WTC11 (cell line): Measurements from ENCODE around the gene KLHDC9.

Source experiments
- ATF1 ChIP-seq: sonication (generic); formaldehyde crosslinking; IDR thresholded peaks from 2 replicates; pipeline ENCODE4 v1.8.1; 2023; ENCODE audit warnings: mild to moderate bottlenecking, moderate library complexity, missing genetic modification reagents
- CBFB ChIP-seq: sonication (generic); formaldehyde crosslinking; IDR thresholded peaks from 2 replicates; pipeline ENCODE4 v1.8.1; 2022; ENCODE audit warnings: mild to moderate bottlenecking, low read depth, missing genetic modification reagents
- FOXK1 ChIP-seq: sonication (generic); formaldehyde crosslinking; IDR thresholded peaks from 2 replicates; pipeline ENCODE4 v1.8.0; 2022; ENCODE audit warnings: mild to moderate bottlenecking, moderate library complexity, missing genetic modification reagents
- JUN ChIP-seq: sonication (generic); formaldehyde crosslinking; IDR thresholded peaks from 2 replicates; pipeline ENCODE4 v1.8.0; 2023; ENCODE audit warnings: mild to moderate bottlenecking, missing genetic modification reagents
- USF2 ChIP-seq: sonication (generic); formaldehyde crosslinking; IDR thresholded peaks from 2 replicates; pipeline ENCODE4 v1.8.1; 2023; ENCODE audit warnings: mild to moderate bottlenecking, missing genetic modification reagents, moderate library complexity
- ZNF121 ChIP-seq: sonication (generic); formaldehyde crosslinking; IDR thresholded peaks from 2 replicates; pipeline ENCODE4 v1.8.0; 2023; ENCODE audit warnings: missing genetic modification reagents
- TF ChIP-seq, protein P1 (sequence below): fragments of 200-600 bp; IDR thresholded peaks from 2 replicates; pipeline ENCODE4 v1.8.0; 2022; ENCODE audit warnings: antibody characterized with exemption
- TF ChIP-seq, protein P2 (sequence below): sonication (generic); formaldehyde crosslinking; IDR thresholded peaks from 2 replicates; pipeline ENCODE4 v1.8.0; 2022; ENCODE audit warnings: mild to moderate bottlenecking, missing genetic modification reagents
- TF ChIP-seq, protein P3 (sequence below): sonication (generic); formaldehyde crosslinking; IDR thresholded peaks from 2 replicates; pipeline ENCODE4 v1.8.1; 2023; ENCODE audit warnings: mild to moderate bottlenecking, missing genetic modification reagents, moderate library complexity
- TF ChIP-seq, protein P4 (sequence below): sonication (generic); formaldehyde crosslinking; conservative IDR thresholded peaks from 2 replicates; pipeline ENCODE4 v1.8.1; 2023; ENCODE audit warnings: mild to moderate bottlenecking, low read depth, missing genetic modification reagents, moderate library complexity

- TF ChIP-seq, protein P1, sequence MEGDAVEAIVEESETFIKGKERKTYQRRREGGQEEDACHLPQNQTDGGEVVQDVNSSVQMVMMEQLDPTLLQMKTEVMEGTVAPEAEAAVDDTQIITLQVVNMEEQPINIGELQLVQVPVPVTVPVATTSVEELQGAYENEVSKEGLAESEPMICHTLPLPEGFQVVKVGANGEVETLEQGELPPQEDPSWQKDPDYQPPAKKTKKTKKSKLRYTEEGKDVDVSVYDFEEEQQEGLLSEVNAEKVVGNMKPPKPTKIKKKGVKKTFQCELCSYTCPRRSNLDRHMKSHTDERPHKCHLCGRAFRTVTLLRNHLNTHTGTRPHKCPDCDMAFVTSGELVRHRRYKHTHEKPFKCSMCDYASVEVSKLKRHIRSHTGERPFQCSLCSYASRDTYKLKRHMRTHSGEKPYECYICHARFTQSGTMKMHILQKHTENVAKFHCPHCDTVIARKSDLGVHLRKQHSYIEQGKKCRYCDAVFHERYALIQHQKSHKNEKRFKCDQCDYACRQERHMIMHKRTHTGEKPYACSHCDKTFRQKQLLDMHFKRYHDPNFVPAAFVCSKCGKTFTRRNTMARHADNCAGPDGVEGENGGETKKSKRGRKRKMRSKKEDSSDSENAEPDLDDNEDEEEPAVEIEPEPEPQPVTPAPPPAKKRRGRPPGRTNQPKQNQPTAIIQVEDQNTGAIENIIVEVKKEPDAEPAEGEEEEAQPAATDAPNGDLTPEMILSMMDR, result no peak
- TF ChIP-seq, protein P2, sequence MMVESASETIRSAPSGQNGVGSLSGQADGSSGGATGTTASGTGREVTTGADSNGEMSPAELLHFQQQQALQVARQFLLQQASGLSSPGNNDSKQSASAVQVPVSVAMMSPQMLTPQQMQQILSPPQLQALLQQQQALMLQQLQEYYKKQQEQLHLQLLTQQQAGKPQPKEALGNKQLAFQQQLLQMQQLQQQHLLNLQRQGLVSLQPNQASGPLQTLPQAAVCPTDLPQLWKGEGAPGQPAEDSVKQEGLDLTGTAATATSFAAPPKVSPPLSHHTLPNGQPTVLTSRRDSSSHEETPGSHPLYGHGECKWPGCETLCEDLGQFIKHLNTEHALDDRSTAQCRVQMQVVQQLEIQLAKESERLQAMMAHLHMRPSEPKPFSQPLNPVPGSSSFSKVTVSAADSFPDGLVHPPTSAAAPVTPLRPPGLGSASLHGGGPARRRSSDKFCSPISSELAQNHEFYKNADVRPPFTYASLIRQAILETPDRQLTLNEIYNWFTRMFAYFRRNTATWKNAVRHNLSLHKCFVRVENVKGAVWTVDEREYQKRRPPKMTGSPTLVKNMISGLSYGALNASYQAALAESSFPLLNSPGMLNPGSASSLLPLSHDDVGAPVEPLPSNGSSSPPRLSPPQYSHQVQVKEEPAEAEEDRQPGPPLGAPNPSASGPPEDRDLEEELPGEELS (CRISPR knock-in tag), result no peak
- TF ChIP-seq USF2 (no peak), FOXK1 (no peak), CBFB (no peak), JUN (CRISPR knock-in tag) (no peak), ZNF121 (no peak), ATF1 (CRISPR knock-in tag) (no peak)
- TF ChIP-seq, protein P3, sequence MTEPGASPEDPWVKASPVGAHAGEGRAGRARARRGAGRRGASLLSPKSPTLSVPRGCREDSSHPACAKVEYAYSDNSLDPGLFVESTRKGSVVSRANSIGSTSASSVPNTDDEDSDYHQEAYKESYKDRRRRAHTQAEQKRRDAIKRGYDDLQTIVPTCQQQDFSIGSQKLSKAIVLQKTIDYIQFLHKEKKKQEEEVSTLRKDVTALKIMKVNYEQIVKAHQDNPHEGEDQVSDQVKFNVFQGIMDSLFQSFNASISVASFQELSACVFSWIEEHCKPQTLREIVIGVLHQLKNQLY (CRISPR knock-in tag), result no peak
- TF ChIP-seq, protein P4, sequence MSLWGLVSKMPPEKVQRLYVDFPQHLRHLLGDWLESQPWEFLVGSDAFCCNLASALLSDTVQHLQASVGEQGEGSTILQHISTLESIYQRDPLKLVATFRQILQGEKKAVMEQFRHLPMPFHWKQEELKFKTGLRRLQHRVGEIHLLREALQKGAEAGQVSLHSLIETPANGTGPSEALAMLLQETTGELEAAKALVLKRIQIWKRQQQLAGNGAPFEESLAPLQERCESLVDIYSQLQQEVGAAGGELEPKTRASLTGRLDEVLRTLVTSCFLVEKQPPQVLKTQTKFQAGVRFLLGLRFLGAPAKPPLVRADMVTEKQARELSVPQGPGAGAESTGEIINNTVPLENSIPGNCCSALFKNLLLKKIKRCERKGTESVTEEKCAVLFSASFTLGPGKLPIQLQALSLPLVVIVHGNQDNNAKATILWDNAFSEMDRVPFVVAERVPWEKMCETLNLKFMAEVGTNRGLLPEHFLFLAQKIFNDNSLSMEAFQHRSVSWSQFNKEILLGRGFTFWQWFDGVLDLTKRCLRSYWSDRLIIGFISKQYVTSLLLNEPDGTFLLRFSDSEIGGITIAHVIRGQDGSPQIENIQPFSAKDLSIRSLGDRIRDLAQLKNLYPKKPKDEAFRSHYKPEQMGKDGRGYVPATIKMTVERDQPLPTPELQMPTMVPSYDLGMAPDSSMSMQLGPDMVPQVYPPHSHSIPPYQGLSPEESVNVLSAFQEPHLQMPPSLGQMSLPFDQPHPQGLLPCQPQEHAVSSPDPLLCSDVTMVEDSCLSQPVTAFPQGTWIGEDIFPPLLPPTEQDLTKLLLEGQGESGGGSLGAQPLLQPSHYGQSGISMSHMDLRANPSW, result no peak
These were observed 5.5 kb upstream of the KLHDC9 start for GRCh38 chr1:161092621-161093028.
